ENCODE data around the gene DDR1.
"Not testable (repeated sequence)": the region's sequence is repeated elsewhere in the genome, so short reads cannot be mapped to it uniquely, and the experiment has no call there.

The DDR1 gene

DNA sequence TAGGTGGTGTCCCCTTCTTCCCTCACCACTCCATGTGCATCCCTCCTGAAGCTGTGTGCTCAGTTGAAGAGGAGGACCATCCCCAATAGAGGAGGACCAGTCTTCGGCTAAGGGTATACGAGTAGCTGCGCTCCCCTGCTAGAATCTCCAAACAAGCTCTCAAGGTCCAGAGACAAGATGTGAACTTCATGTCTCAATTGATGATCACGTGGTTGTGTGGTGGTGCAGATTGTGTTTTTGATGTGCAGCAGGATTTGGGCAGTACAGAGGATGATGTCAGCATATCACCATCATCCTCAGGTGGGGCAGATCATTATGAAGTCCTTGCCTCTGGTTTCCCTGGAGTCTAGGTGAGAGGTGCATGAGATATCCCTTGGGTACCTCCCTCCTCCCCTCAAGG, 20.0 kb upstream of the DDR1 start:
- DNase-seq (ENCODE audit: insufficient read length, low spot score) = no peak
- TF ChIP-seq POLR2A (IDR thresholded peaks at IDR 0.05; ENCODE audit: low read depth, low read length) (no peak), POLR2AphosphoS5 (IDR thresholded peaks at IDR 0.05; ENCODE audit: low read depth, low read length) (no peak), POU2F2 (IDR thresholded peaks at IDR 0.05; ENCODE audit: low read depth, low read length) (no peak), TAF1 (IDR thresholded peaks at IDR 0.05; ENCODE audit: low read depth, low read length) (no peak), PAX5 (IDR thresholded peaks at IDR 0.05; ENCODE audit: insufficient read depth, low read length, severe bottlenecking) (no peak)
- FAIRE-seq = no peak

DNA sequence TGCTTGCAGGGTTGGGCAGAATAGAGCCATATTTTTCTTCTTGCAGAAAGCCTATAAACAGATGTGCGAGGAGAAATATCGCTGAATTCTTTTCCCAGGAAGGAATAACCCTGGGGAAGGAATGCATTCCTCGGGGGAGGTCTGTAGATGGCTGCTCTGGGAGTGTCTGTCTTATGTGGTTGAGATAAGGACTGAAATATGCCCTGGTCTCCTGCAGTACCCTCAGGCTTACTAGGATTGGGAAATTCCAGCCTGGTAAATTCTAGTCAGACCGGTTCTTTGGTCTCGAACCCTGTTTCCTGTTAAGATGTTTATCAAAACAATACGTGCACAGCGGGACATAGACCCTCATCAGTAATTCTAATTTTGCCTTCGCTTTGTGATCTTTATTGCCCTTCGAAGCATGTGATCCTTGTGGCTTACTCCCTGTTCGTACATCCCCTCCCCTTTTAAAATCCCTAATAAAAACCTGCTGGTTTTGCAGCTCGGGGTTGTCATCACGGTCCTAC, 15.0 kb upstream of the DDR1 start:
- FAIRE-seq; DNase-seq (ENCODE audit: insufficient read length, low spot score): not testable (repeated sequence)

DNA sequence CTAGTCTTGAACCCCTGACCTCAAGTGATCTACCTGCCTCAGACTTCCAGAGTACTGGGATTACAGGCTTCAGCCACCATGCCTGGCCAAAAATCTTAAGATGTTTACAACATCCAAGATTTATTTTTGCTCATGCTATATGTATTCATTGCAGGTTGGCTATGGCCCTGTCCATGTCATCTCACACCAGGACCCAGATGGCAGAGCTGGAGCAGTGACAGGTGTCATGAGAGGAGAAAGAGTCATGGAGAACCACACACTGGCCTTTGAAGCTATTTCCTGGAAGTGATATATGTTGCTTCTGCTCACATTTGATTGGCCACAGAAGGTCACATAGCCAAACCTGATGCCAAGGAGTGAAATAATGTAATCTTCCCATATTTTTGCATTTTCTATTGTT, 13.8 kb upstream of the DDR1 start:
- DNase-seq (ENCODE audit: insufficient read length, low spot score) (no peak), FAIRE-seq (no peak)
- TF ChIP-seq PAX5 (IDR thresholded peaks at IDR 0.05; ENCODE audit: insufficient read depth, low read length, severe bottlenecking) = no peak
- no peak for TF ChIP-seq POU2F2 (IDR thresholded peaks at IDR 0.05; ENCODE audit: low read depth, low read length)
- TF ChIP-seq SPI1 (IDR thresholded peaks at IDR 0.05; ENCODE audit: low read depth, low read length) = no peak
- TF ChIP-seq POLR2A (IDR thresholded peaks at IDR 0.05; ENCODE audit: low read depth, low read length) = no peak
- no peak for TF ChIP-seq TAF1 (IDR thresholded peaks at IDR 0.05; ENCODE audit: low read depth, low read length)
- no peak for TF ChIP-seq POLR2AphosphoS5 (IDR thresholded peaks at IDR 0.05; ENCODE audit: low read depth, low read length)

DNA sequence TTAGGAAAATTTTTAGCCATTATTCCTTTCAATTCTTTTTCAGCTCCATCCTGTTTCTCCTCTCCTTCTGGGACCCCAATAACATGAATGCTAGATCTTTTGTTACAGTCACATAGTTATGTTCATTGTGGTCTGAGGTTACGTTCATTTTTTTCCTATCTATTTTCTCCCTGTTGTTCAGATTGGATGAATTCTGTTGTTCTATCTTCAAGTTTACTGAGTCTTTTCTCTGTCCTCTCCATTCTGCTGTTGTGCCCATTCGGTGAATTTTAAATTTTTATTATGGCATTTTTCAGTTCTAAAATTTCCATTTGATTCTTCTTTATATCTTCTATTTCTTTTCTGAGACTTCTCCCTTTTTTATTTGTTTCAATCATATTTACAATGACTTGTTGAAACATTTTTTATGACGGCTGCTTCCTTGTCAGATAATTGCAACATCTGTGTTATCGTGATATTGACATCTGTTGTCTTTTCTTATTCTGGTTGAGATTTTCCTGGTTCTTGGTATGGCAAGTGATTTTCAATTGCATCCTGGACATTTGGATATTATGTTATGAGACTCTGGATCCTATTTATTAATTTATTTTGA, 12.6 kb upstream of the DDR1 start:
- DNase-seq (ENCODE audit: insufficient read length, low spot score) (no peak), FAIRE-seq (no peak)
- TF ChIP-seq TAF1 (IDR thresholded peaks at IDR 0.05; ENCODE audit: low read depth, low read length) = no peak
- TF ChIP-seq POLR2A (IDR thresholded peaks at IDR 0.05; ENCODE audit: low read depth, low read length) = no peak
- no peak for TF ChIP-seq PAX5 (IDR thresholded peaks at IDR 0.05; ENCODE audit: insufficient read depth, low read length, severe bottlenecking)
- no peak for TF ChIP-seq POU2F2 (IDR thresholded peaks at IDR 0.05; ENCODE audit: low read depth, low read length)
- TF ChIP-seq POLR2AphosphoS5 (IDR thresholded peaks at IDR 0.05; ENCODE audit: low read depth, low read length) = no peak
- no peak for TF ChIP-seq SPI1 (IDR thresholded peaks at IDR 0.05; ENCODE audit: low read depth, low read length)

DNA sequence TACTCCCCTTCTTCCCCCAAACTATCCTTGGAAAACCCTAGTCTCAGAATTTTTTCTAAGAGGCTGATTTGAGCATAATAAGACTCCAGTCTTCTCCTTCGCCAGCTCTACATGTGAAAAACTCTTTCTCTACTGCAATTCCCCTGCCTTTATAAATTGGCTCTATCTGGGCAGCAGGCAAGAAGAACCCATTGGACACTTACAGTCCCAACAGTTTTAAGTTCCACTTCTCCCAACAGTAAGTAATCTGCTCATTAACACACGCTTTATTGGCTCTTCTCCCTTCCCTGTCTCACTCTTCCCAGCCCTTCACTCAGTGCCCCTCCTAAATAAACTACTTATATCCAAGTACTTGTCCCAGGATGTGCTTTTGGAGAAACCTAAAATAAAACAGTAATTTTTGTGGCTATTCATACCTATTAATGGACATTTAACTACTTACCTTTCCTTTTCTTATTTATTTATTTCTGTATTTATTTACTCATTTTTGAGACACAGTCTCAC, 11.1 kb upstream of the DDR1 start:
- no peak for FAIRE-seq
- TF ChIP-seq POU2F2 (IDR thresholded peaks at IDR 0.05; ENCODE audit: low read depth, low read length) (no peak), POLR2A (IDR thresholded peaks at IDR 0.05; ENCODE audit: low read depth, low read length) (no peak), POLR2AphosphoS5 (IDR thresholded peaks at IDR 0.05; ENCODE audit: low read depth, low read length) (no peak), TAF1 (IDR thresholded peaks at IDR 0.05; ENCODE audit: low read depth, low read length) (no peak), PAX5 (IDR thresholded peaks at IDR 0.05; ENCODE audit: insufficient read depth, low read length, severe bottlenecking) (no peak), SPI1 (IDR thresholded peaks at IDR 0.05; ENCODE audit: low read depth, low read length) (no peak)
- DNase-seq (ENCODE audit: insufficient read length, low spot score) = no peak

DNA sequence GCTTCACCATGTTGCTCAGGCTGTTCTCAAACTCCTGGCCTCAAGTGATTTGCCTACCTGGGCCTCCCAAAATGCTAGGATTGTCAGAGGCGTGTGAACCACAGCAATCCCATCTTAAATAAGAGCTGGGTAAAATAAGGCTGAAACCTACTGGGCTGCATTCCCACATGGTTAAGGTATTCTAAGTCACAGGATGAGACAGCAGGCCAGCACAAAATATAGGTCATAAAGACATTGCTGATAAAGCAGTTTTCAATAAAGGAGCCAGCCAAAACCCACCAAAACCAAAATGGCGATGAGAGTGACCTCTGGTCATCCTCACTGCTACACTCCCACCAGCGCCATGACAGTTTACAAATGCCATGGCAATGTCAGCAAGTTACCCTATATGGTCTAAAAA, 10.5 kb upstream of the DDR1 start:
- FAIRE-seq; DNase-seq (ENCODE audit: insufficient read length, low spot score): not testable (repeated sequence)

DNA sequence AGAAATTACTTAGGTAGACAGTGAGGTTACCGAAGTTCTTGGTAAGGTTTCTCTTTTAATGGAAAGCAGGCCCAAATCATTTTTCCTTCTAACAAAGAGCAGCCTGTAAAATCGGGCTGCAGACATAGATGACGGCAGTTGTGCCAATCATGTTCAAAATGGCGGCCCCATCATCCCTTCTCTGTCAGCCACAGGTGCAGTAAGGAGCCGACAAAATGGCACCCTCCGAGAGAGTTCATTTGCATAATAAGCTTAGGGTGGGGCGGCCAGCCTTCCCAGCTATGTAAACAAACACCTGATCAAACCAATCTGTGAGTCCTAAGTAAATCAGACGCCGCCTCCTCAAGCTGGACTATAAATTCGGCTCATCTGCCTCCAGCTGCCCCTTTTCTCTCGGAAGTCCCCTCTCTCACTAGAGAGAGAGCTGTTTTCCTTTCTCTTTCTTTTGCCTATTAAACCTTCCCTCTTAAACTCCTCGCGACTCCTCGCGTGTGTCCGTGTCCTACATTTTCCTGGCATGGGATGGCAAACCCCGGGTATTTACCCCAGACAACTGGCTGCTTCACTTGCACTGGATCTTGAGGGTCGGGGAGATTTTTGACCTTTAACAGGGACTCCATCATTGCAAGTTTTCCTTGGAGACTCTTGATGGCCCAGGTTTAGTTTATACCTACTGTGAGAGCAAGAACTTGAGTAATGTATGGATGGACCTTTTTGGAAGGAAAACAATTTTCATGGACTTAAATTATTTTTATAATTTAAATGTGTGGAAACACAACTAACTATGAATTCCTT, 8.9 kb upstream of the DDR1 start:
- TF ChIP-seq POU2F2 (IDR thresholded peaks at IDR 0.05; ENCODE audit: low read depth, low read length) (no peak), SPI1 (IDR thresholded peaks at IDR 0.05; ENCODE audit: low read depth, low read length) (no peak), POLR2AphosphoS5 (IDR thresholded peaks at IDR 0.05; ENCODE audit: low read depth, low read length) (no peak), POLR2A (IDR thresholded peaks at IDR 0.05; ENCODE audit: low read depth, low read length) (no peak)
- no peak for DNase-seq (ENCODE audit: insufficient read length, low spot score)
- FAIRE-seq = no peak

DNA sequence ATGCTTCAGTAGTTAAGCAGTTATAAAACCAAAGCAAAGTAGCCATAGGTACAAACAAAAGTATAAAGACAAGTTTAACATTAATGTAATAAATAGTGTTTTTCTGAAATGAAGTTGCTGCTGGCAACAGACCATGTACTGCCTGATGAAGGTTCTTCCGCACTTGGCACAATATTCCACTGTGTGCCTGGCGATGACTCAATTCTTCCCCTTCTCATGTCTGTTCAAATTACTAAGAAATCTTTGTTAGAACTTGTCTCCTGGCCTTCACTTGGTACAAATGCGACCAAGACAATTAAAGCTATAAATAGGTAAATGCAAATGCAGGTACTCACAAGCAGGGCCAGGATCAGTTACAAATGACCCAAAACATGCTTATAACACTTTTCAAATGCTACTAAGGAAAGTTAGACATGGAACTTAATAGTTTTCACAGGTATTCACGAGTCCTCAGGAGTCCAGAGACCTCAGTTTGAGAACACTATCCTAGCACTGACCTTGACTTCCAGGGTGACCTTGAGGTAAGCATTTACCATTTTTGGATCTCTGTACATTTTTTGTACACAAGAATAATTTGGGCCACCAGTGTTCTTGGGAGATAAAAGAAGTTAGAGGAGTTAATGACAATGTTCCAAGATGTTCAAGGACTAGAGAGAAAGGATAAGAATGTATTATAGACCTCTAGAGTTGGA, 8.1 kb upstream of the DDR1 start:
- TF ChIP-seq SPI1 (IDR thresholded peaks at IDR 0.05; ENCODE audit: low read depth, low read length) (no peak), POLR2AphosphoS5 (IDR thresholded peaks at IDR 0.05; ENCODE audit: low read depth, low read length) (no peak), POLR2A (IDR thresholded peaks at IDR 0.05; ENCODE audit: low read depth, low read length) (no peak), POU2F2 (IDR thresholded peaks at IDR 0.05; ENCODE audit: low read depth, low read length) (no peak), TAF1 (IDR thresholded peaks at IDR 0.05; ENCODE audit: low read depth, low read length) (no peak), PAX5 (IDR thresholded peaks at IDR 0.05; ENCODE audit: insufficient read depth, low read length, severe bottlenecking) (no peak)
- FAIRE-seq (no peak), DNase-seq (ENCODE audit: insufficient read length, low spot score) (no peak)

DNA sequence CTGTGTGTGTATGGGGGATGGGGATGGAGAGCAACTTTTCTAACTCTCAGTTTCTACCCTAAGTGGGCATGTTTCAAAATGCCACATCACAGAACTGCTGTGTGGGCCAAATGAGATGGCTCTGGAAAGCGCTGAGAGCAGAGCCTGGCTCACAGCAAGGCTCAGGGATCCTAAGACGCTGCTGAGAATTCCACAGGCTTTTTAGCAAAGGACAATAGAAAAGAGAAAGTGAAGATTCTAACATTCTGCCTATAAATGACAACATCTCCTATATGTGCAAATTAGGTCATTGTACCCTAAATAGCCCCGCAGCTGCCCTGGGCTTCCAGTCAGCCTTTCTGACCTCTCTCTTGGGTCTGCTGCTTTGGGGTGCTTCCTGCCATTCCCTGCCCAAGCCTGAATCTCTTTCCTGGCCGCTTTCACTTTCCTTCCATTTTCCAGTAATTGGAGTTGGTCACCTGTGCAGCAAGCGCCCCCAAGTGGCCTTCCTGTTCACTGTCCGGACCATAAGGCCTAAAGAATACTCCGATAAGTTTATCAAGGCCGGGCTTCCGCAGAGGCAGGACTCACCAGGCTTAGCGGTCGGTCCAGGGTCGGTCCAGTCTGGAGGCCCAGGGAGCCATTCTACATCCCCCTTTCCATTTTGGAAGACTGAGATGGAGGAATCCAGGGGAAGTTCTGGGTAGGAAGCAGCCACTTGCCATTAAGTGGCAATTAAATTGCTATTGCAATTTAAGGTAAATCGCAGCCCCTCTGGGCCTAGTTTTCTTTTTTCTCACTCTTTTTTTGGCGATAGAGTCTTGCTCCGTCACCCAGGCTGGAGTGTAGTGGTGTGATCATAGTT, 6.7 kb upstream of the DDR1 start:
- peak; percentile 9 for FAIRE-seq

More for the DNA sequence above, 6.7 kb upstream of the DDR1 start:
- no peak for TF ChIP-seq POLR2AphosphoS5 (IDR thresholded peaks at IDR 0.05; ENCODE audit: low read depth, low read length)
- DNase-seq (ENCODE audit: insufficient read length, low spot score) = no peak

Data from GM12891 (cell line).